Hepatocyte (in vitro differentiated cells): ENCODE results near the gene LYL1.

Experiments used
- CTCF ChIP-seq: fragments of 200-600 bp; sonication (generic); IDR thresholded peaks from 2 replicates; pipeline ENCODE4 v1.5.1; 2016; ENCODE audit warnings: antibody characterized with exemption, mild to moderate bottlenecking; ENCODE audit not compliant: poor library complexity
- EZH2 ChIP-seq: fragments of 200-600 bp; sonication (generic); IDR thresholded peaks from 2 replicates; pipeline ENCODE4 v1.6.1; 2016; ENCODE audit warnings: antibody characterized with exemption, mild to moderate bottlenecking, borderline replicate concordance
- EZH2phosphoT487 ChIP-seq: fragments of 200-600 bp; sonication (generic); IDR thresholded peaks from one replicate; pipeline ENCODE4 v1.6.1; 2018; ENCODE audit warnings: antibody characterized with exemption, mild to moderate bottlenecking, low read depth, moderate library complexity; ENCODE audit not compliant: unreplicated experiment, severe bottlenecking

DNA sequence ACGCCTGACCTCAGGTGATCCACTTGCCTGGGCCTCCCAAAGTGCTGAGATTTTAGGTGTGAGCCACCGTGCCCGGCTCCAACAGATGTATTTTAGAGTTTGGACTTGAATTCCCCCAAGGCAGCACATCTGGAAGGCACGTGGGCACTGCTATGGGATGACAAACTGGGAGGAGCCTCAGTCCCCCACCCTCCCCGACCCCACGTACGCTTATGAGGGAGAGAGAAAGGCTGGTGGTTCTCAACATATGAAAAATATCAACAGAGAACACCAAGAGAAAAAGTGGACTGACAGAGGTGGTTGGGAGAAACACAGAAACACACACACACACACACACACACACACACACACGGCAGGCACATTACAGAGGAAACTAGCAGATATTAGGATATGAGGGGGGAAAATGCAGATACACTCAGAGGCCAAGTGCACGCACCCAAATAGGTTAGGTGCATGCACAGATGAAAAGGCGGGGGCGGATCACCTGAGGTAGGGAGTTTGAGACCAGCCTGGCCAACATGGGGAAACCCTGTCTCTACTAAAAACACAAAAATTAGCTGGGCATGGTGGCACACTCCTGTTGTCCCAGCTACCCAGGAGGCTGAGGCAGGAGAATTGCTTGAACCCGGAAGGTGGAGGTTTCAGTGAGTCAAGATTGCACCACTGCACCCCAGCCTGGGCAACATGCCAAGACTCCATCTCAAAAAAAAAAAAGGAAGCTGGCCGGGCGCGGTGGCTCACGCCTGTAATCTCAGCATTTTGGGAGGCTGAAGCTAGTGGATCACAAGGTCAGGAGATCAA, 44.3 kb upstream of the LYL1 start:
- no peak for TF ChIP-seq CTCF
- TF ChIP-seq EZH2, result no peak
- no peak for TF ChIP-seq EZH2phosphoT487
